ENCODE measurements around the gene GRIP1. TPM values are rescaled to one million over a fixed set of nuclear protein-coding genes. Genes with fewer than 3 reads are reported as not detected.

Gene GRIP1
- total RNA-seq, 2 donors from 2014 or later: 5.2 to 19.5 TPM

DNA sequence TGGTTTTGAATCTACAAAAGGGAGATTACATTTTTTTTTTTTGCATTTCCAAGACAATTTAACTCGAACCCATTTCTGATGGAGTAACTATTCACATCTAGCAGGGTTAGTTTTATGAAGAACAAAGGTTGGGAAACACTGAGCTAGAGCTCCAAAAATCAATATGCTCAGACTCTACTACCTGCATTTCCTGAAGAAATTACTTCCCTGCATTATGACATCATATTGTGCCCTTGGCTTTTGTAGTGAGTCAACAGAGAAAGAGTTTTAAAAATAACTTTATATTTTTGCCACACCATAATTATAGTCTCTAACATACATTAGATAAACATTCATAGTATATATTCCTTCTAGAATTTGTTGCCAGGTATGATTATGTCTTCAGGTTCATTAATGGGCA lies 14.8 kb downstream of the GRIP1 start:
- intact Hi-C loops (cut with DNase I): no loop called here
- WGBS: 97% methylated on average over 1 of the region's 1 CpG
- Histone ChIP-seq H3K4me3 (no peak overlapping the region), H3K36me3 (no peaks in the 10 kb centered on the region), H3K27ac (no peak overlapping the region), H3K27me3 (replicated peaks; ENCODE audit: insufficient read depth) (no peaks in the 10 kb centered on the region), H3K4me1 (replicated peaks) (no peaks in the 10 kb centered on the region), H3K9me3 (no peaks in the 10 kb centered on the region)
- DNase-seq (ENCODE audit: low spot score): no peak
- TF ChIP-seq POLR2A (IDR thresholded peaks at IDR 0.05) (no peak), CTCF (IDR thresholded peaks at IDR 0.05) (no peak), POLR2AphosphoS5 (IDR thresholded peaks at IDR 0.05) (no peak)

DNA sequence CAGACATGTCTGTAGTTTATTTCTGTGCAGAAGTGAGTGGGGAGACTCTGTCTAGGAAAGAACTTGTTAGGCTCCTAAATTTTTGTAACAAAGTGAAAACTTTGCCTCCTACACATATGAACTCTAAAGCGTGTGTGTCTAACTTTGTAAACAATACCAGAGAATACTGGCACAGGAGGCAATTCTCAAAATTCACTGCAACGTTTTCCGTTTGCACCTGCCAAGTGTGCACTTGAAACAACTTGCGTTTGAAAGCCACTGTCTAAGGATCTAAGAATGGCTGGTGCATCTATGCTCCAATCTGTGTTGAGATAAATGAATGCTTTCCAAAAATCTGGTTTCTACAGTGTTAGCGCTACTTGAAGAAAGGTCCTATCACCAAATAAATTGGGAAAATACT lies 15.3 kb downstream of the GRIP1 start:
- no peaks in the 10 kb centered on the region for H3K4me1 ChIP-seq (replicated peaks)
- H3K4me3 ChIP-seq: no peak overlapping the region
- H3K27ac ChIP-seq: no peak overlapping the region
- H3K27me3 ChIP-seq (replicated peaks; ENCODE audit: insufficient read depth): no peaks in the 10 kb centered on the region
- H3K9me3 ChIP-seq: no peaks in the 10 kb centered on the region
- DNase-seq (ENCODE audit: low spot score): no peak
- 48% methylated on average over 5 of the region's 5 CpGs for WGBS
- no peaks in the 10 kb centered on the region for H3K36me3 ChIP-seq
- intact Hi-C loops (cut with DNase I): no loop called here
- no peak for TF ChIP-seq POLR2A (IDR thresholded peaks at IDR 0.05)
- TF ChIP-seq POLR2AphosphoS5 (IDR thresholded peaks at IDR 0.05): no peak
- no peak for TF ChIP-seq CTCF (IDR thresholded peaks at IDR 0.05)

DNA sequence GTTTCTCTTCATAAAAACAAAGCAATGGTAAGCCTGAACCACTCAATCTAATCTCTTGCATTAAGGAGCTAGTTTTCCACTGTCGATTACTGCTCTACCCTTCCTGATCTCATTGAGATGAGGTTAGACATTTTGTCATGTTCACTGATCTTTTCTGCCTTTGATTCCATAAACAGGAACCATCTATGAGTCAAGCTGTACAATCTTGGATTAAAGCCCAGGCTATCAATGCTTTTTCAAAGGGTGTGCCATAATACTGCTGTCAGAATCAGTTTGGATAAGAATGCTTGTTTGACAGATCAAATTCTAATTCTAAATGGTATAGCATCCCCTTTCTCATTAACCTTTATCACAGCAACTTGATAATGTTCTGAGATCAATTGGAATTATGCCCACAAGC lies 16.1 kb downstream of the GRIP1 start:
- Histone ChIP-seq H3K27me3 (replicated peaks; ENCODE audit: insufficient read depth) (no peaks in the 10 kb centered on the region), H3K4me3 (no peak overlapping the region), H3K9me3 (no peaks in the 10 kb centered on the region), H3K36me3 (no peaks in the 10 kb centered on the region), H3K4me1 (replicated peaks) (no peaks in the 10 kb centered on the region), H3K27ac (no peak overlapping the region)
- TF ChIP-seq POLR2A (IDR thresholded peaks at IDR 0.05) (no peak), POLR2AphosphoS5 (IDR thresholded peaks at IDR 0.05) (no peak), CTCF (IDR thresholded peaks at IDR 0.05) (no peak)
- no peak for DNase-seq (ENCODE audit: low spot score)
- intact Hi-C loops (cut with DNase I): no loop called here
- WGBS: 57% methylated on average over 1 of the region's 1 CpG

DNA sequence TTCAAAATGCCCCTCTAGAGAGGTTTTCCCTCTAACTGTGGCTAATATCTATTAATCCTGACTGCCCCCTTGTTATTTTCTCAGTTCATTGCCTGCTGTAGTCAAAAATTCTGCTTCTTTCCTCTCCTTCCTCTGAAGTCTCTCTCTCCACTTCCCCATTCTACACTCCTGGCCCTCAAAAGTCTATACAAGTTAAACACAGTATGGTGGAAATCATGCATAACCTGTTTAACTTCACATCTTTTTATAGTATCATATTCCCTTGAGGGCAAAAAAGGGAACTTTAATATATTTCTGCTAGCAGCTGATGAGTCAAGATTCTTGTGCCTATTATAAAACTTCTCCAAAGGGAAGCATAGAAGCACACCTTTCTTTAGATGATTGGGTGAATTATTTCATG lies 16.7 kb downstream of the GRIP1 start:
- H3K36me3 ChIP-seq: no peaks in the 10 kb centered on the region
- intact Hi-C loops (cut with DNase I): no loop called here
- no peak overlapping the region for H3K27ac ChIP-seq
- H3K4me3 ChIP-seq: no peak overlapping the region
- DNase-seq (ENCODE audit: low spot score): no peak
- H3K9me3 ChIP-seq: no peaks in the 10 kb centered on the region
- no peaks in the 10 kb centered on the region for H3K4me1 ChIP-seq (replicated peaks)
- no peaks in the 10 kb centered on the region for H3K27me3 ChIP-seq (replicated peaks; ENCODE audit: insufficient read depth)
- TF ChIP-seq POLR2AphosphoS5 (IDR thresholded peaks at IDR 0.05) (no peak), POLR2A (IDR thresholded peaks at IDR 0.05) (no peak), CTCF (IDR thresholded peaks at IDR 0.05) (no peak)

DNA sequence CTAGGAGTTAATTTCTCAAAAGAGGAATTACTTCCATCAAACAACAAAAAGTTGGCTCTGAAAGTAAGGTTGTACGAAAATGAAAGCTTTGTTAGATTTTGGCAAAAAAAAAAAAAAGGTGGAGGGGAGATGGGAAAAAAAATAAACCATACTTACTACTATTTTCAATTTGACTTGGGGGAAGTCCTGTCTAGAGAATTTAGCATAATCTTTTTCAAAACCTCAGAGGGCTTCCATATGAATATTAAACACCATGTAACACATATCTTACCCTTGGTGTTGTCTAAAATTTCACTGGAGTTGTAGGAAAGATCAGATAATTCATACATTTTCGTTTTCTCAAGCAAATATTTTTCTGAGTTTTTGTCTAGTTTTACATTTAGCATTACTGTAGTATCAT lies 17.5 kb downstream of the GRIP1 start:
- TF ChIP-seq POLR2AphosphoS5 (IDR thresholded peaks at IDR 0.05) (no peak), CTCF (IDR thresholded peaks at IDR 0.05) (no peak), POLR2A (IDR thresholded peaks at IDR 0.05) (no peak)
- intact Hi-C loops (cut with DNase I): no loop called here
- Histone ChIP-seq H3K4me1 (replicated peaks) (no peaks in the 10 kb centered on the region), H3K4me3 (no peak overlapping the region), H3K36me3 (no peaks in the 10 kb centered on the region), H3K9me3 (no peaks in the 10 kb centered on the region), H3K27me3 (replicated peaks; ENCODE audit: insufficient read depth) (no peaks in the 10 kb centered on the region), H3K27ac (no peak overlapping the region)
- DNase-seq (ENCODE audit: low spot score): no peak
- WGBS: 60% methylated on average over 2 of the region's 2 CpGs

Data from prostate gland (tissue), 2 donors.